Measurements from ENCODE around the gene TMEM80. TPM values are rescaled to one million over a fixed set of nuclear protein-coding genes. Genes with fewer than 3 reads are reported as not detected.

TMEM80 gene
- total RNA-seq, 1 donor from 2014 or later, result 20.8 TPM

DNA sequence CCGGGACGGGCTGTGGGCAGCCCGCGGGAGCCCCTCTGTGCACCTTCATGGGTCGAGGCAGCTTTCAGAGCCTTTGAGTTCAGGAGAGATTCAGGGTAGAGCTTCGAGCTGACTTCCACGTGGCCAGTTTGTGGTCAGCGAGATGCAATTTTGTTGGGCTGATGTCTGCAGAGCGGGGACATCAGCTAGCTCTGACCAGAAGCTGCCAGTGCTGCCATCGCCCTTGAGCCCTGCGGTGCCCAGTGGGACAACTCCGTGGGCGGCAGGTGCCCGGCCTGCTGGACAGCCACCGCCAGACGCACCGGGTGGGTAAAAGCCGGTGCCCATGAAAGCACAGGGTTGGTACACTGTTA is 52.4 kb downstream of the TMEM80 start:
- DNase-seq (ENCODE audit: low read depth), result no peak
- TF ChIP-seq CTCF (conservative IDR thresholded peaks at IDR 0.05; ENCODE audit: low read depth, low read length), result no peak
- peak overlapping the region; percentile 89 for H3K4me3 ChIP-seq (ENCODE audit: low read depth, low read length)

DNA sequence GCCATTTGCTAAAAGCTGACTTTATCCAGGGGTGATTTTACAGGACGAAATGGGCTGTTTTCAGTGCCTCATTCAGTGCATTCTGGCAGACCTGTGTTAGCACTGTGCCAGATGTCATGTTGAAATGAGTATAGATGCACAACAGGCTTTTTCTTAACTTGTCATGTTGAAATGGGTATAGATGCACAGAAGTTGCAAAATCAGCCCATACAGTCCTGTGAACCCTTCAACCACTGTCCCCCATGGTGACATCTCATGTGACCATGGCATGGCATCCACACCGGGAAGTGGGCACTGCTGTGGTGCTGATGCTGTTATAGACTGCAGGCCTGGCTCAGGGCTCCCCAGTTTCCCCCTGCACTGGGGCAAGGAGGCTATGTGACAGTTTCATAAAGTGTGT is 54.1 kb downstream of the TMEM80 start:
- no peak overlapping the region for H3K4me3 ChIP-seq (ENCODE audit: low read depth, low read length)
- no peak for DNase-seq (ENCODE audit: low read depth)
- TF ChIP-seq CTCF (conservative IDR thresholded peaks at IDR 0.05; ENCODE audit: low read depth, low read length), result no peak

Other genes starting within 250 kb of the TMEM80 start
- 53.4 and 66.1 TPM in 2 replicates for gene PTDSS2, start 245.5 kb upstream of the TMEM80 start, total RNA-seq
- 163 and 204 TPM in 2 replicates for gene RNH1, start 188.6 kb upstream of the TMEM80 start, total RNA-seq
- gene HRAS, start 160.2 kb upstream of the TMEM80 start, total RNA-seq, result 63.2 and 128 TPM in 2 replicates
- gene LRRC56, start 158.3 kb upstream of the TMEM80 start, total RNA-seq, result 0.87 and 1.6 TPM in 2 replicates
- gene LMNTD2, start 135.1 kb upstream of the TMEM80 start, total RNA-seq, result 1.5 and 2.2 TPM in 2 replicates
- 106 and 154 TPM in 2 replicates for gene RASSF7, start 134.8 kb upstream of the TMEM80 start, total RNA-seq
- gene PHRF1, start 119.3 kb upstream of the TMEM80 start, total RNA-seq, result 24.2 and 33.5 TPM in 2 replicates
- 25.6 and 40.8 TPM in 2 replicates for gene IRF7, start 79.9 kb upstream of the TMEM80 start, total RNA-seq
- gene CDHR5, start 70.9 kb upstream of the TMEM80 start, total RNA-seq, result not detected in 2 replicates
- not detected in 2 replicates for gene SCT, start 68.6 kb upstream of the TMEM80 start, total RNA-seq
- not detected in 2 replicates for gene DRD4, start 58.5 kb upstream of the TMEM80 start, total RNA-seq
- 38.2 and 40.4 TPM in 2 replicates for gene DEAF1, start 594 bp upstream of the TMEM80 start, total RNA-seq
- gene EPS8L2, start 10.4 kb downstream of the TMEM80 start, total RNA-seq, result 145 and 151 TPM in 2 replicates
- 332 and 365 TPM in 2 replicates for gene TALDO1, start 51.6 kb downstream of the TMEM80 start, total RNA-seq
- 32.6 and 68.8 TPM in 2 replicates for gene GATD1, start 81.7 kb downstream of the TMEM80 start, total RNA-seq
- 0.14 TPM in 1 of 2 replicates, not detected in the other for gene CEND1, start 94.3 kb downstream of the TMEM80 start, total RNA-seq
- 20.1 and 33.6 TPM in 2 replicates for gene SLC25A22, start 102.5 kb downstream of the TMEM80 start, total RNA-seq
- 17.4 and 32.1 TPM in 2 replicates for gene PIDD1, start 109.4 kb downstream of the TMEM80 start, total RNA-seq
- gene RPLP2, start 114.2 kb downstream of the TMEM80 start, total RNA-seq, result 663 and 837 TPM in 2 replicates
- gene PNPLA2, start 123.1 kb downstream of the TMEM80 start, total RNA-seq, result 19.1 and 34.7 TPM in 2 replicates
- gene CRACR2B, start 132.1 kb downstream of the TMEM80 start, total RNA-seq, result 21.0 and 55.7 TPM in 2 replicates
- gene CD151, start 137.1 kb downstream of the TMEM80 start, total RNA-seq, result 538 and 626 TPM in 2 replicates
- gene POLR2L, start 146.7 kb downstream of the TMEM80 start, total RNA-seq, result 166 and 213 TPM in 2 replicates
- gene TSPAN4, start 147.0 kb downstream of the TMEM80 start, total RNA-seq, result 118 and 188 TPM in 2 replicates
- gene CHID1, start 215.0 kb downstream of the TMEM80 start, total RNA-seq, result 95.6 and 108 TPM in 2 replicates
- 48.5 and 49.8 TPM in 2 replicates for gene AP2A2, start 230.1 kb downstream of the TMEM80 start, total RNA-seq